Measurements from ENCODE around the gene NANOS2. TPM values are rescaled to one million over a fixed set of nuclear protein-coding genes. Genes with fewer than 3 reads are reported as not detected.

NANOS2 gene
- total and polyA plus RNA-seq, 9 of the 15 experiments (the other 6 are each of a cell fraction or from before 2014, with no cell fraction given): not detected

DNA sequence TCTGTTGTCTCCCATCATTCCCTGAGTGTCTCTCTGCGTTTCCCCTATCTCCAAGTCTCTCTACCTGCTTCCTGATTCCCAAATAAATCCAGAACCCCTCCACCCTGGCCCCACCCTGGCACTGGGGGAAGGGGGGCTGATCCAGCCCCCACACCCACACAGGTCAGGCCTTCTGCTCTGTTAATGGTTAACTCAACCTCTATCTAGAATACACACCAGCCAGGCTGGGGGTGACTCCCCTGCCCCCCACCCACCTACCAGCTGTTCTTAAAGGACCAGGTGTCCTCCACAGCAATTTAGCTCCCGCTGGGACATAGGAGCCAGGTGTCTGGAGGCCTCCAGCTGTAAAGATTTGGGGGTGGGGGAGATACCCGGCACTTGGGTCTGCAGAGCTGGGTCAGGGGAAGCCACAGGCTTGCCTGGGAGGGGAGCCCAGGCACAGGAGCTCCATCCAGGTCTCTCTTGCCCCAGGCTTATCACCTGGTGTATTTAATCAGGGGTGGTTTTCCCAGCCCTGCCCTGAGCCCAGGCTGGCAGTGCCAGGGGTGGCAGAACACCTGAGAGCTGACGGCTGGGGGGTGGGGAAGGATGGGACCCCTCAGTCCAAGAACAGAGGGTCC, 32.6 kb downstream of the NANOS2 start (continued):
- TF ChIP-seq, protein P1, sequence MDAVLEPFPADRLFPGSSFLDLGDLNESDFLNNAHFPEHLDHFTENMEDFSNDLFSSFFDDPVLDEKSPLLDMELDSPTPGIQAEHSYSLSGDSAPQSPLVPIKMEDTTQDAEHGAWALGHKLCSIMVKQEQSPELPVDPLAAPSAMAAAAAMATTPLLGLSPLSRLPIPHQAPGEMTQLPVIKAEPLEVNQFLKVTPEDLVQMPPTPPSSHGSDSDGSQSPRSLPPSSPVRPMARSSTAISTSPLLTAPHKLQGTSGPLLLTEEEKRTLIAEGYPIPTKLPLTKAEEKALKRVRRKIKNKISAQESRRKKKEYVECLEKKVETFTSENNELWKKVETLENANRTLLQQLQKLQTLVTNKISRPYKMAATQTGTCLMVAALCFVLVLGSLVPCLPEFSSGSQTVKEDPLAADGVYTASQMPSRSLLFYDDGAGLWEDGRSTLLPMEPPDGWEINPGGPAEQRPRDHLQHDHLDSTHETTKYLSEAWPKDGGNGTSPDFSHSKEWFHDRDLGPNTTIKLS (IDR thresholded peaks at IDR 0.05; ENCODE audit: borderline replicate concordance, low read depth): no peak
- TF ChIP-seq MTF1 (CRISPR knock-in tag; IDR thresholded peaks at IDR 0.05; ENCODE audit: borderline replicate concordance) (no peak), MYBL2 (IDR thresholded peaks at IDR 0.05; ENCODE audit: low read depth) (no peak), MYBL2 (CRISPR knock-in tag; IDR thresholded peaks at IDR 0.05; ENCODE audit: borderline replicate concordance) (no peak), TCF3 (CRISPR knock-in tag; IDR thresholded peaks at IDR 0.05) (no peak), NFIC (IDR thresholded peaks at IDR 0.05) (0 out of 2 replicates have a peak, but pooled peaks have one; percentile 8), CBX5 (IDR thresholded peaks at IDR 0.05; ENCODE audit: borderline replicate concordance, low read depth) (no peak), ZNF644 (tag; IDR thresholded peaks at IDR 0.05; ENCODE audit: low read depth) (no peak), CHD1 (IDR thresholded peaks at IDR 0.05; ENCODE audit: low read length) (no peak), PHB (CRISPR knock-in tag; IDR thresholded peaks at IDR 0.05) (no peak), ZNF668 (CRISPR knock-in tag; IDR thresholded peaks at IDR 0.05) (no peak), EGR1 (conservative IDR thresholded peaks at IDR 0.05) (peak; percentile 94), NFE2 (IDR thresholded peaks at IDR 0.05; ENCODE audit: low read depth) (no peak), NELFE (IDR thresholded peaks at IDR 0.05; ENCODE audit: insufficient read depth, insufficient read length) (no peak)
- TF ChIP-seq, protein P2, sequence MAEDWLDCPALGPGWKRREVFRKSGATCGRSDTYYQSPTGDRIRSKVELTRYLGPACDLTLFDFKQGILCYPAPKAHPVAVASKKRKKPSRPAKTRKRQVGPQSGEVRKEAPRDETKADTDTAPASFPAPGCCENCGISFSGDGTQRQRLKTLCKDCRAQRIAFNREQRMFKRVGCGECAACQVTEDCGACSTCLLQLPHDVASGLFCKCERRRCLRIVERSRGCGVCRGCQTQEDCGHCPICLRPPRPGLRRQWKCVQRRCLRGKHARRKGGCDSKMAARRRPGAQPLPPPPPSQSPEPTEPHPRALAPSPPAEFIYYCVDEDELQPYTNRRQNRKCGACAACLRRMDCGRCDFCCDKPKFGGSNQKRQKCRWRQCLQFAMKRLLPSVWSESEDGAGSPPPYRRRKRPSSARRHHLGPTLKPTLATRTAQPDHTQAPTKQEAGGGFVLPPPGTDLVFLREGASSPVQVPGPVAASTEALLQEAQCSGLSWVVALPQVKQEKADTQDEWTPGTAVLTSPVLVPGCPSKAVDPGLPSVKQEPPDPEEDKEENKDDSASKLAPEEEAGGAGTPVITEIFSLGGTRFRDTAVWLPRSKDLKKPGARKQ (CRISPR knock-in tag; IDR thresholded peaks at IDR 0.05): no peak
- TF ChIP-seq, protein P3, sequence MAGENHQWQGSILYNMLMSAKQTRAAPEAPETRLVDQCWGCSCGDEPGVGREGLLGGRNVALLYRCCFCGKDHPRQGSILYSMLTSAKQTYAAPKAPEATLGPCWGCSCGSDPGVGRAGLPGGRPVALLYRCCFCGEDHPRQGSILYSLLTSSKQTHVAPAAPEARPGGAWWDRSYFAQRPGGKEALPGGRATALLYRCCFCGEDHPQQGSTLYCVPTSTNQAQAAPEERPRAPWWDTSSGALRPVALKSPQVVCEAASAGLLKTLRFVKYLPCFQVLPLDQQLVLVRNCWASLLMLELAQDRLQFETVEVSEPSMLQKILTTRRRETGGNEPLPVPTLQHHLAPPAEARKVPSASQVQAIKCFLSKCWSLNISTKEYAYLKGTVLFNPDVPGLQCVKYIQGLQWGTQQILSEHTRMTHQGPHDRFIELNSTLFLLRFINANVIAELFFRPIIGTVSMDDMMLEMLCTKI (IDR thresholded peaks at IDR 0.05; ENCODE audit: partially characterized antibody): no peak
- TF ChIP-seq, protein P4, sequence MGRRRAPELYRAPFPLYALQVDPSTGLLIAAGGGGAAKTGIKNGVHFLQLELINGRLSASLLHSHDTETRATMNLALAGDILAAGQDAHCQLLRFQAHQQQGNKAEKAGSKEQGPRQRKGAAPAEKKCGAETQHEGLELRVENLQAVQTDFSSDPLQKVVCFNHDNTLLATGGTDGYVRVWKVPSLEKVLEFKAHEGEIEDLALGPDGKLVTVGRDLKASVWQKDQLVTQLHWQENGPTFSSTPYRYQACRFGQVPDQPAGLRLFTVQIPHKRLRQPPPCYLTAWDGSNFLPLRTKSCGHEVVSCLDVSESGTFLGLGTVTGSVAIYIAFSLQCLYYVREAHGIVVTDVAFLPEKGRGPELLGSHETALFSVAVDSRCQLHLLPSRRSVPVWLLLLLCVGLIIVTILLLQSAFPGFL (CRISPR knock-in tag; IDR thresholded peaks at IDR 0.05): no peak
- TF ChIP-seq, protein P5, sequence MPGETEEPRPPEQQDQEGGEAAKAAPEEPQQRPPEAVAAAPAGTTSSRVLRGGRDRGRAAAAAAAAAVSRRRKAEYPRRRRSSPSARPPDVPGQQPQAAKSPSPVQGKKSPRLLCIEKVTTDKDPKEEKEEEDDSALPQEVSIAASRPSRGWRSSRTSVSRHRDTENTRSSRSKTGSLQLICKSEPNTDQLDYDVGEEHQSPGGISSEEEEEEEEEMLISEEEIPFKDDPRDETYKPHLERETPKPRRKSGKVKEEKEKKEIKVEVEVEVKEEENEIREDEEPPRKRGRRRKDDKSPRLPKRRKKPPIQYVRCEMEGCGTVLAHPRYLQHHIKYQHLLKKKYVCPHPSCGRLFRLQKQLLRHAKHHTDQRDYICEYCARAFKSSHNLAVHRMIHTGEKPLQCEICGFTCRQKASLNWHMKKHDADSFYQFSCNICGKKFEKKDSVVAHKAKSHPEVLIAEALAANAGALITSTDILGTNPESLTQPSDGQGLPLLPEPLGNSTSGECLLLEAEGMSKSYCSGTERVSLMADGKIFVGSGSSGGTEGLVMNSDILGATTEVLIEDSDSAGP (CRISPR knock-in tag; IDR thresholded peaks at IDR 0.05): 0 out of 2 replicates have a peak, but pooled peaks have one; percentile 18
- TF ChIP-seq, protein P6, sequence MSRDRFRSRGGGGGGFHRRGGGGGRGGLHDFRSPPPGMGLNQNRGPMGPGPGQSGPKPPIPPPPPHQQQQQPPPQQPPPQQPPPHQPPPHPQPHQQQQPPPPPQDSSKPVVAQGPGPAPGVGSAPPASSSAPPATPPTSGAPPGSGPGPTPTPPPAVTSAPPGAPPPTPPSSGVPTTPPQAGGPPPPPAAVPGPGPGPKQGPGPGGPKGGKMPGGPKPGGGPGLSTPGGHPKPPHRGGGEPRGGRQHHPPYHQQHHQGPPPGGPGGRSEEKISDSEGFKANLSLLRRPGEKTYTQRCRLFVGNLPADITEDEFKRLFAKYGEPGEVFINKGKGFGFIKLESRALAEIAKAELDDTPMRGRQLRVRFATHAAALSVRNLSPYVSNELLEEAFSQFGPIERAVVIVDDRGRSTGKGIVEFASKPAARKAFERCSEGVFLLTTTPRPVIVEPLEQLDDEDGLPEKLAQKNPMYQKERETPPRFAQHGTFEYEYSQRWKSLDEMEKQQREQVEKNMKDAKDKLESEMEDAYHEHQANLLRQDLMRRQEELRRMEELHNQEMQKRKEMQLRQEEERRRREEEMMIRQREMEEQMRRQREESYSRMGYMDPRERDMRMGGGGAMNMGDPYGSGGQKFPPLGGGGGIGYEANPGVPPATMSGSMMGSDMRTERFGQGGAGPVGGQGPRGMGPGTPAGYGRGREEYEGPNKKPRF (IDR thresholded peaks at IDR 0.05; ENCODE audit: low read depth, low read length): no peak

Measured in K562 (cell line).